ACHN (cell line): ENCODE results near the gene NR2C1.
"Not testable (repeated sequence)": the region's sequence is repeated elsewhere in the genome, so short reads cannot be mapped to it uniquely, and the experiment has no call there.

Source experiments
- DNase-seq: peaks from one replicate; pipeline ENCODE4 v3.0.0-alpha.2; 2015
- in situ Hi-C: cut with HindIII; loops from 2 replicates; pipeline ENCODE4 v1.10.0; 2017; ENCODE audit warnings: low sequenced_read_pairs, low pct_ligation_motif_present, low pct_unique_long_range_greater_than_20kb

NR2C1 gene

DNA sequence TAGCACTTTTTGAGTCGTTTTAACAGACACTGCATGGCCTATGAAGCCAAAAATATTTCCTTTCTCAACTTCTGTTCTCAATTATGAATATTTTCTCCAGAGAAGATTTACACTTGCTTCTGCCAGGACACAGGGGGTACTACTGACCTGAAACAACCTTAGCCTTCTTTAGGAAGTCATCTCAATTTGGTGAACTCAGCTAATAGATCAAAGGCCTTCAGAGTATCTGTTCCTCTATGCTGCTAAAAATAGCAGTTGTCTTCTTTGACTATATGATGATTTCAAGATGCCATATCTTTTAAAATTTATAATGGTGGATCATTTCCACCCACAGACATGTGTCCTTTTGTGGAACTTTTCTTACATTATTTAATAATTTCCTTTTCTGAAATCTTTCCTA, 55.9 kb downstream of the NR2C1 start:
- DNase-seq: no peak
- in situ Hi-C loops: no loop called here

DNA sequence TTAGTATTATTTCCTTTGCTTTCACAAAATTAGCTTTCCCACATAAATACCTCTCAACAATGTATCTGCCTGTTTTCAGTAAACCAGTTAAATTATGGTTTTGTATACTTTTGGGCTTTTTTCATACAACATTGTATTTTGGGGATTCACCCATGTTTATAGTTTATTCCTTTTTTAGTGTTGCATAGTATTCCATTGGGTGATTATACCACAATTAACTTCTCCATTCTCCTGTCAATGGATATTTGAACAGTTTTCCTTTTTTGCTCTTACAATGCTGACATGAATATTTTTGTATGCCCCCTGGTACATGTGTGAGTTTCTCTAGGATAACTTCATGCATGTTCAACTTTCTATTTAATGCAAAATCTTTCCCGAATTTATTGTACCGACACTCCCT, 57.3 kb downstream of the NR2C1 start:
- in situ Hi-C loops: no loop called here
- no peak for DNase-seq

- in situ Hi-C loops: no loop called here
- no peak for DNase-seq
Observed at GRCh38 chr12:95014554-95014953, 58.9 kb downstream of the NR2C1 start.

- no peak for DNase-seq
- in situ Hi-C loops: no loop called here
Observed at GRCh38 chr12:95006206-95006605, 67.2 kb downstream of the NR2C1 start.

DNA sequence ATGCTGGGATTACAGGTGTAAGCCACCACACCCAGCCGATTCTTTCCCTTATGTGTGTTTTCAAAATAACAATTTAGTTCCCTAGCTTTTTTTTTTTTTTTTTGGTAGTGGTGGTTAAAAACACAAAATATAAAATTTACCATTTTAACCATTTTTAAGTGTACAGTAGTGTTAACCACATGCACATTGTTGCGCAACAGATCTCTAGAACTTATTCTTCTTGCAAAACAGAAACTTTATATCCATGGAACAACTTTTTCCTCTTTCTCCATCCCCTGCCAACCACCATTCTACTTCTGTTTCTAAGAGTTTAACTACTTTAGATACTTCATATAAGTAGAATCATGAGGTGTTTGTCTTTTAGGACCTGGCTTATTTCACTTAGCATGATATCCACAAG, 68.8 kb downstream of the NR2C1 start:
- in situ Hi-C loops: no loop called here
- no peak for DNase-seq

DNA sequence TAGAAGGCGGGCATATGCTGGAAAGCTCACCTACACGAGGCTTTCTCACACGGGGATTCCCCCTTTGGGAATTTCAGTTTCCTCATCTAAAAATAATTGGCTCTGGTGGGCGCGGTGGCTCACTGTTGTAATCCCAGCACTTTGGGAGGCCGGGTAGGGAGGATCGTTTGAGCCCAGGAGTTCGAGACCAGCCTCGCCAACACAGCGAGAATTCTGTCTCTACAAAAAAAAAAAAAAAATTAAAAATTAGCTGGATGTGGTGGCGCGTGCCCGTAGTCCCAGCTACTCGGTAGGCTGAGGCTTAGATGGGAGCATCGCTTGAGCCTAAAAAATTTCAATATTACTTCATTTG, 69.5 kb downstream of the NR2C1 start:
- no peak for DNase-seq
- in situ Hi-C loops: no loop called here

DNA sequence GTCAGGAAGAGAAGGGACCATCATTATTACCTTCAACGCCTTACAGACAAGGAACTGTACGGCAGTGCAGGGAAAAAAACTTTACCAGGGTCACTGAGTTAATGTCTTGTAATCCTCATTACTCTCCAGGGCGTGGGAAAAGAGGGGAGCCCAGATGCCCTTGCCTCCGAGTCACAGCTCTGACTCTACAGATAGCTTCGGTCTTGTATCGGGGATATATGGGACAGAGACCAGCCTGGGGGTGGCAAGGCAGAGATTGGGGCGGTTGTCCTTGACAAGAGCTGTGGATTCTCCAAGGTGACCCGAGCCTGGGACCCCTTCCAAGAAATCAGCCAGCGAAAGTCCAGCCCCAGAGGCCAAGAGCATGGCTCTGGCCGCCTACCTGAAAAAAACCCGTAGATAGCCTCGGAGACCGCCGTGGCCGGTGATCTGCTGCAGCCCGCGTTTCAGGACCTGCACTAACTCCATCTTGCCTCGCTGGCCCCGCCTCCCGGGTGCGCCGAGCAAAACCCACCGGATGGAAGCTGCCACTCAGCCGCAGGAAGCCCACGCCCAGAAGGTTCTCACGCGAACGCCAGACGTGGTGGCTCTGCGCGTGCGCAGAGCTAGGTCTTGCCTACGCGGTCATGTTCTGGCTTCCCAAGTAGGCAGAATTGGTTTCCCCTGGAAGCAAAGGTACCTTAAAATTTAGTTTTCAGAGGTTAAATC, 70.1 kb downstream of the NR2C1 start, which contains the start of gene NDUFA12:
Gene NDUFA12 (minus strand): TSS at position 485 of the 708 bp plus-strand sequence. CDS start 17 bp downstream, at position 468.
- peak; percentile 99 for DNase-seq
- in situ Hi-C loops: no loop called here

DNA sequence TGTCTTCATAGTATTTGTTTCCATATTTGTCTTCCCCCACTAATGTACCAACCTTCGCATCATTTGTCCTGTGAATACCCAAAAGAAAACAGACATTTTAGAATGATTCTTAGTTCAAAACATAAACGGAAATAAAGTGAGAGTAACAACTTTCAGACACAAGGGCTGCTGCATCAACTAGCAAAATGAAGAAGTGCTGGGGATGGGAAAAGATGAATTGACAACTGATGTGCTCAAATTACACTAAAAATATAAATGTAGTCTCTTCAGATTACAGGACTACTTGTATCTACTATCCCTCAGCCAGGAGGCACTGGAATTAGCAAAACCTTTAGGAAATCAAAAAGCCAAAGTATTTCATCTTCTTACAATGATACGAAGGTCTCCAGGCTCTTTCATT, 70.7 kb downstream of the NR2C1 start:
- DNase-seq: no peak
- in situ Hi-C loops: no loop called here

DNA sequence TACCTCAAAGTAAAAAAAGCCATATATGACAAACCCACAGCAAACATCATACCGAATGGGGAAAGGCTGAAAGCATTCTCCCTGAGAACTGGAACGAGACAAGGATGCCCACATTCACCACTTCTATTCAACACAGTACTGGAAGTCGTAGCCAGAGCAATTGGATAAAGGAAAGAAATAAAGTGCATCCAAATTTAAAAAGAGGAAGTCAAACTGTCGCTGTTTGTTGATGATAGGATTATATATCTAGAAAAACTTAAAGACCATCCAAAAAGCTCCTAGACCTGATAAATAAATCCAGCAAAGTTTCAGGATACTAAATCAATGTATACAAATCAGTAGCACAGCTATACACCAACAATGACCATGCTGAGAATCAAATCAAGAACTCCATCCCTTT, 75.1 kb downstream of the NR2C1 start:
- in situ Hi-C loops: no loop called here

GRCh38 chr12:94997726-94998125, 75.7 kb downstream of the NR2C1 start:
- in situ Hi-C loops: no loop called here
- no peak for DNase-seq

More for the DNA sequence above, 75.1 kb downstream of the NR2C1 start:
- no peak for DNase-seq

DNA sequence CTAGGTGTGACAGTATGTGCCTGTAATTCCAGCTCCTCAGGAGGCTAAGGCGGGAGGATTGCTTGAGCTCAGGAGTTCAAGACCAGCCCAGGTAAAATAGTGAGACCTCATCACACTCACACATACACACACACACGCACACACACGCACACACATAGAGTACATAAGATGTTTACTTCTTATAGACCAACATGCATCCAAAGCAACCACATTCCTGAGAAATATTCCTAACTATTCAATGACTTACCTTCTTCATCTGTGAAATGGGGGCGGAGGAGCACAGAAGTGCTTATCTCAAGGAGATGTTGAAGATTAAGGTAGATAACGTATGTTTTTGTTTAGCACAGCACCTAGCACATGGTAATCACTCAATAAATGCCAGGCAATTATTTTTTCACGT, 76.4 kb downstream of the NR2C1 start:
- in situ Hi-C loops: no loop called here
- no peak for DNase-seq

GRCh38 chr12:94994312-94994711, 79.1 kb downstream of the NR2C1 start:
- peak; percentile 89 for DNase-seq
- in situ Hi-C loops: no loop called here

GRCh38 chr12:94993855-94994254, 79.6 kb downstream of the NR2C1 start:
- in situ Hi-C loops, DNase-seq: not testable (repeated sequence)

DNA sequence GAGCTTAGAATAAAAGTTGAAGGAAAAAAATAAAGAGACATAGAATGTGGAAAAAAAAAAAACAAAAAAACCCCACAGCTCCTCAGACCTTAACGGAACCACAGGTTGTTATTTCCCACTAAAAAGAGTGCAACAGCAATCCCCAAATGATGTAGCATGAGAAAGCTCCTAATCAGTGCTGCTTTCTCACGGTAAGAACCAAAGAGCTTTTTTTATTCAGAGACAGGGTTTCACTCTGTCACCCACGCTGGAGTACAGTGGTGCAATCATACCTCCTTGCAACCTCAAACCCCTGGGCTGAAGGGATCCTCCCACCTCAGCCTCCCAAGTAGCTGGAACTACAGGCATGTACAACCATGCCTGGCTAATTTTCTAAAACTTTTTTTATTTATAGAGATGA, 83.2 kb downstream of the NR2C1 start:
- in situ Hi-C loops: no loop called here
- no peak for DNase-seq

GRCh38 chr12:94988471-94988870, 84.9 kb downstream of the NR2C1 start:
- in situ Hi-C loops: no loop called here
- no peak for DNase-seq

DNA sequence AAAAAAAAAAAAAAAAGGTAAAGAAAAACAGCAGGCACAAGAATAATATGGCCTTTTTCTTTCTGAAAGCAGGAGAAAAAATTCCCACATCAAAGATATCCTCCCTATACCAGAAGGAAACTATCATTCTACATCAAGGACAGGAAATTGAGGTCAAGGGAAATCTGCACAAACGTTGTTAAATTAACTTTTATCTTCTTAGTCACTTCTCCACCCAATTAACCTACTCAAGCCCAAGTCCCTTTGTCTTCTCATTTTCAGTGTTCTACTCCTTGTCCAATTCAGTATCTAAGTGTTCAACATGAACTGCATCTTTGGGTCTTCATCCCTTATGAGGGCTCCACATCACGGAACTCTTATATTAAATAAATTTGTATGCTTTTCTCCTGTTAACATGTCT, 85.6 kb downstream of the NR2C1 start:
- in situ Hi-C loops: no loop called here
- no peak for DNase-seq

GRCh38 chr12:94987076-94987669, 86.2 kb downstream of the NR2C1 start:
- in situ Hi-C loops: no loop called here
- no peak for DNase-seq

GRCh38 chr12:94985099-94985498, 88.3 kb downstream of the NR2C1 start:
- in situ Hi-C loops: not testable (repeated sequence)

DNA sequence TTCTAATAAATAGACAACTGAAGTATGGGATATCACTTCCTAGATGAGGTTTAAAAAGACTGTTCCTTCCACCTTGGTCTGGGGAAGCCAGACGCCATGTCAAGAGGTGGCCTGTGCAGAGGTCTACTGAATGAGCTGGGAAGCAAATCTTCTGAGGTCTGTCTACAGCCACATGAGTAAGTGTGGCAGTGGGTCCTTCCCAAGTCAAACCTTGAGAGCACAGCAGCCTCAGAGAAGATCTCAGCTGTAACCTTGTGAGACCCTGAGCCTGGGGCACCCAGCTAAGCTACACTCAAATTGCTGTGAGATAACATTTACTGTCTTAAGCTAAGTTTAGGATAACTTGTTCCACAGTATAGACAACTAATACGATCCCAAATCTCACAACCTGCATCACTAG, 90.1 kb downstream of the NR2C1 start:
- DNase-seq: no peak
- in situ Hi-C loops: no loop called here

More at GRCh38 chr12:94985099-94985498, 88.3 kb downstream of the NR2C1 start:
- not testable (repeated sequence) for DNase-seq

GRCh38 chr12:94982456-94982855, 91.0 kb downstream of the NR2C1 start:
- DNase-seq: peak; percentile 63
- in situ Hi-C loops: no loop called here
